Endothelial cell of umbilical vein (primary cell): ENCODE data around the gene NDUFS3. TPM values are rescaled to one million over a fixed set of nuclear protein-coding genes. Genes with fewer than 3 reads are reported as not detected.
"Not testable (repeated sequence)": the region's sequence is repeated elsewhere in the genome, so short reads cannot be mapped to it uniquely, and the experiment has no call there.

Experiments used
- BruUV-seq: library from RNA; stranded (reverse); fragments of 400-500 nt; replicated peaks from 2 replicates; lab custom pipeline; 2021; lab: Mats Ljungman, UMichigan
- CTCF ChIA-PET: fragments of 300-600, 350-600 bp; sonication (Branson Sonifier 250); formaldehyde crosslinking; loops from one replicate; lab custom pipeline; 2021; ENCODE audit warnings: antibody characterized with exemption, inconsistent platforms; lab: Charles Lee
- POLR2A ChIA-PET: fragments of 300-600, 350-600 bp; sonication (Branson Sonifier 250); formaldehyde crosslinking; loops from one replicate; lab custom pipeline; 2021; ENCODE audit warnings: antibody characterized with exemption, inconsistent platforms; lab: Charles Lee
- DNase-seq: peaks from one replicate; pipeline ENCODE4 v3.0.0-alpha.2; 2011; ENCODE audit warnings: low read depth, low spot score
- FAIRE-seq: peaks from 2 replicates; lab custom pipeline; 2011; peaks lifted over from hg19 to GRCh38; lab: Jason Lieb, UNC
- H2AFZ ChIP-seq: 2 replicates; pipeline ENCODE4 v1.6.0; 2012; ENCODE audit warnings: low read depth, low read length, control low read depth, inconsistent platforms
- H3K27ac ChIP-seq: 2 replicates; pipeline ENCODE4 v1.5.1; 2011; ENCODE audit warnings: low read depth, mild to moderate bottlenecking, control low read depth, low read length, moderate library complexity; ENCODE audit not compliant: insufficient read depth
- H3K27me3 ChIP-seq, 2 experiments: 2 replicates each; pipeline versions ENCODE4 v1.6.0 to v1.6.1; 2011; ENCODE audit warnings: low read length in 2 of 2, mixed read lengths in 1 of 2; ENCODE audit not compliant: control insufficient read depth in 2 of 2, insufficient read depth in 2 of 2
- H3K36me3 ChIP-seq, 2 experiments: 2 replicates in 1 of 2; 3 replicates in 1 of 2; pipeline ENCODE4 v1.5.1; 2011; ENCODE audit warnings: low read length in 2 of 2, mild to moderate bottlenecking in 1 of 2, moderate library complexity in 1 of 2; ENCODE audit not compliant: control insufficient read depth in 2 of 2, insufficient read depth in 2 of 2; ENCODE audit errors: extremely low read depth in 1 of 2
- H3K4me1 ChIP-seq: 3 replicates; pipeline ENCODE4 v1.5.1; 2011; ENCODE audit warnings: mild to moderate bottlenecking, low read length; ENCODE audit not compliant: control insufficient read depth, insufficient read depth; ENCODE audit errors: extremely low read depth
- H3K4me2 ChIP-seq: 2 replicates; pipeline ENCODE4 v1.6.1; 2011; ENCODE audit warnings: low read length, control low read depth, mixed read lengths; ENCODE audit not compliant: insufficient read depth
- H3K4me3 ChIP-seq, 3 experiments: fragments of 200-600 bp in 1 of 3; sonication (generic), shearing (Covaris generic) in 1 of 3; replicated peaks in 1 of 3; 2 replicates each; pipeline ENCODE4 v1.5.1; 2011 to 2016; ENCODE audit warnings: control low read depth in 3 of 3, low read length in 3 of 3, mild to moderate bottlenecking in 2 of 3, inconsistent platforms in 1 of 3, low read depth in 1 of 3, moderate library complexity in 1 of 3; ENCODE audit not compliant: insufficient read depth in 1 of 3
- H3K79me2 ChIP-seq: 2 replicates; pipeline ENCODE4 v1.6.0; 2012; ENCODE audit warnings: low read length, inconsistent platforms; ENCODE audit not compliant: control insufficient read depth, insufficient read depth
- H3K9ac ChIP-seq: replicated peaks from 2 replicates; pipeline ENCODE3; 2011; ENCODE audit warnings: low read length, control low read depth; ENCODE audit not compliant: insufficient read depth; ENCODE audit errors: extremely low read depth
- H3K9me1 ChIP-seq: replicated peaks from 3 replicates; pipeline ENCODE4 v1.6.0; 2011; ENCODE audit warnings: mild to moderate bottlenecking, low read length; ENCODE audit not compliant: control insufficient read depth, insufficient read depth; ENCODE audit errors: extremely low read depth
- H3K9me3 ChIP-seq: replicated peaks from 2 replicates; pipeline ENCODE4 v1.5.1; 2012; ENCODE audit warnings: low read length, inconsistent platforms; ENCODE audit not compliant: control insufficient read depth, insufficient read depth
- H4K20me1 ChIP-seq: replicated peaks from 2 replicates; pipeline ENCODE3; 2011; ENCODE audit warnings: mild to moderate bottlenecking, low read length; ENCODE audit not compliant: control insufficient read depth, insufficient read depth; ENCODE audit errors: extremely low read depth
- CTCF ChIP-seq, 2 donors: IDR thresholded peaks; 1 replicate in 1 of 2; 2 replicates in 1 of 2; pipeline ENCODE4 v1.5.1; 2011; ENCODE audit warnings: low read length in 2 of 2, mild to moderate bottlenecking in 2 of 2, moderate library complexity in 2 of 2, control low read depth in 1 of 2, inconsistent platforms in 1 of 2, low read depth in 1 of 2; ENCODE audit not compliant: insufficient read depth in 1 of 2; ENCODE audit errors: extremely low read depth in 1 of 2
- EZH2 ChIP-seq: IDR thresholded peaks from 2 replicates; pipeline ENCODE4 v1.6.1; 2012; ENCODE audit warnings: borderline replicate concordance, low read depth, mild to moderate bottlenecking, moderate library complexity, low read length, inconsistent platforms; ENCODE audit not compliant: severe bottlenecking
- FOS ChIP-seq: IDR thresholded peaks from 2 replicates; pipeline ENCODE4 v1.6.1; 2011; ENCODE audit warnings: mild to moderate bottlenecking, low read length, moderate library complexity, borderline replicate concordance; ENCODE audit not compliant: insufficient read depth
- GATA2 ChIP-seq: IDR thresholded peaks from 2 replicates; pipeline ENCODE4 v1.7.0; 2011; ENCODE audit warnings: low read depth, mild to moderate bottlenecking, moderate library complexity, mixed read lengths, low read length; ENCODE audit not compliant: insufficient read length, insufficient read depth
- JUN ChIP-seq: IDR thresholded peaks from 2 replicates; pipeline ENCODE4 v1.6.1; 2011; ENCODE audit warnings: borderline replicate concordance, low read depth; ENCODE audit not compliant: insufficient read length, insufficient read depth
- MYC ChIP-seq: IDR thresholded peaks from one replicate; pipeline ENCODE4 v1.6.1; 2011; ENCODE audit warnings: mild to moderate bottlenecking, low read depth, low read length
- POLR2A ChIP-seq: IDR thresholded peaks from 2 replicates; pipeline ENCODE4 v1.6.1; 2012; ENCODE audit warnings: low read depth, mild to moderate bottlenecking, control low read depth, low read length
- POLR2AphosphoS5 ChIP-seq: IDR thresholded peaks from 2 replicates; pipeline ENCODE4 v1.6.1; 2012; ENCODE audit warnings: low read depth, mild to moderate bottlenecking, control low read depth, low read length, moderate library complexity; ENCODE audit not compliant: insufficient read depth
- dilution Hi-C: fragments of 300-500 bp; cut with MboI; formaldehyde crosslinking; loops from one replicate; pipeline ENCODE4 v1.15.0; 2019; ENCODE audit warnings: low sequenced_read_pairs; ENCODE audit not compliant: extremely low pct_ligation_motif_present
- intact Hi-C: fragments of 100-400 bp; cut with micrococcal nuclease; formaldehyde crosslinking; loops from one replicate; pipeline ENCODE4 v1.10.0; 2022
- polyA plus RNA-seq, 4 experiments: library from polyadenylated mRNA; depleted of rRNA in 3 of 4; stranded (reverse) in 3 of 4; unstranded in 1 of 4; fragments of >200 nt; gene quantifications; 2 replicates each; pipeline versions ENCODE4 v1.2.1 to v1.2.3, GENCODE V29; 2011 to 2012; ENCODE audit warnings: missing spikeins in 1 of 4
- total RNA-seq: library from RNA; stranded (reverse); gene quantifications from 2 replicates; pipeline ENCODE4 v1.2.3, GENCODE V29; 2021
- TF ChIP-seq, protein P1 (sequence below): IDR thresholded peaks from 2 replicates; pipeline ENCODE4 v1.6.1; 2011; ENCODE audit not compliant: insufficient read depth, insufficient read length

The NDUFS3 gene
- total and polyA plus RNA-seq, 2 donors (not counting 3 experiments of a cell fraction or from before 2014, with no cell fraction given) = 99.7 to 169 TPM

DNA sequence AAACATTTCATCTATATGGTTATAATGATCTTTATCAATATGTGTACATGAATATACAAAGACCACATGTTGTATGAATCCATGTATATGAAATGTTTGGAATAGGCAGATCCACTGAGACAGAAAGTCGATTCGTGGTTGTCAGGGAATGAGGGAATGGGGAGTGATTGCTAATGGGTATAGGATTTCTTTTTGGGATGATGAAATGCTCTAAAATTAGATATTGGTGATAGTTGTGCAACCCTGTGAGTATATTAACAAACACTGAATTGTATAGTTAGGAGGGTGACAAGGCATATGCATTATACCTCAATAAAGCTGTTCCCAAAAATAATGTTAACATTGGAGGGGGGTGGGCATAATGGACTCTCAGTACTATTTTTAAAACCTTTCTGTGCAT lies 18.4 kb upstream of the NDUFS3 start:
- DNase-seq = no peak
- Histone ChIP-seq H3K4me1 (peaks cover 5% of the 10 kb centered on the region), H3K36me3 (no peaks in the 10 kb centered on the region), H3K27ac (no peak overlapping the region), H3K9ac (no peak overlapping the region), H3K9me3 (no peaks in the 10 kb centered on the region), H3K4me3 (no peak overlapping the region), H3K27me3 (no peaks in the 10 kb centered on the region), H3K4me2 (no peak overlapping the region), H3K79me2 (peaks cover 4% of the 10 kb centered on the region), H4K20me1 (no peaks in the 10 kb centered on the region), H2AFZ (no peak overlapping the region), H3K9me1 (no peaks in the 10 kb centered on the region)
- dilution Hi-C loops (no loop called here), intact Hi-C loops (no loop called here)
- no TSS peak for BruUV-seq
- TF ChIP-seq FOS (no peak), POLR2AphosphoS5 (no peak), EZH2 (no peak), POLR2A (no peak), GATA2 (no peak), MYC (no peak), CTCF (IDR thresholded peaks at IDR 0.05; ENCODE audit: extremely low read depth in 1 of 2, insufficient read depth in 1 of 2, low read depth in 1 of 2, low read length in 2 of 2) (no peak), JUN (no peak)
- TF ChIP-seq, protein P1, sequence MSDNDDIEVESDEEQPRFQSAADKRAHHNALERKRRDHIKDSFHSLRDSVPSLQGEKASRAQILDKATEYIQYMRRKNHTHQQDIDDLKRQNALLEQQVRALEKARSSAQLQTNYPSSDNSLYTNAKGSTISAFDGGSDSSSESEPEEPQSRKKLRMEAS = no peak
- no peak for FAIRE-seq
- ChIA-PET CTCF (no interaction called here), POLR2A (no interaction called here)

- H4K20me1 ChIP-seq, H3K4me2 ChIP-seq, FAIRE-seq, DNase-seq, H3K36me3 ChIP-seq, H3K9me3 ChIP-seq, H2AFZ ChIP-seq, CTCF ChIA-PET, dilution Hi-C loops, H3K9ac ChIP-seq, BruUV-seq, H3K9me1 ChIP-seq, H3K4me1 ChIP-seq, H3K4me3 ChIP-seq, intact Hi-C loops, H3K27me3 ChIP-seq, H3K27ac ChIP-seq: not testable (repeated sequence)
- peaks cover 19% of the 10 kb centered on the region for H3K79me2 ChIP-seq
- POLR2A ChIA-PET = interaction anchor here (0.7 kb wide), 2 partner anchors 31 to 96 kb away, joined by 8 to 10 read pairs; no protein-coding TSS in a partner anchor
Observed at GRCh38 chr11:47562393-47562792, 16.5 kb upstream of the NDUFS3 start.

DNA sequence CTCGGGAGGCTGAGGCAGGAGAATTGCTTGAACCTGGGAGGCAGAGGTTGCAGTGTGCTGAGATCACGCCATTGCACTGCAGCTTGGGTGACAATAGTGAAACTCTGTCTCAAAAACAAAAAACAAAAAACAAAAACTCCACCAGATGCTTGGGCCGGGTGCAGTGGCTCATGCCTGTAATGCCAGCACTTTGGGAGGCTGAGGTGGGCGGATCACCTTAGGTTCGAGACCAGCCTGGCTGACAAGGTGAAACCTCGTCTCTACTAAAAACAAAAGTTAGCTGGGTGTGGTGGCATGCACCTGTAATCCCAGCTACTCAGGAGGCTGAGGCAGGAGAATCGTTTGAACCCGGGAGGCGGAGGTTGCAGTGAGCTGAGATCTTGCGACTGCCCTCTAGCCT lies 14.5 kb upstream of the NDUFS3 start:
- TSS peak; percentile 22 for BruUV-seq
- H4K20me1 ChIP-seq, H3K36me3 ChIP-seq, FAIRE-seq, intact Hi-C loops, DNase-seq, POLR2A ChIA-PET, H3K9me3 ChIP-seq, H3K4me3 ChIP-seq, dilution Hi-C loops, H3K4me1 ChIP-seq, H3K9ac ChIP-seq, H3K9me1 ChIP-seq, H3K27me3 ChIP-seq, H3K27ac ChIP-seq, H2AFZ ChIP-seq: not testable (repeated sequence)
- Histone ChIP-seq H3K79me2 (peaks cover 23% of the 10 kb centered on the region), H3K4me2 (peak overlapping the region; percentile 26)
- CTCF ChIA-PET = interaction anchor here (0.6 to 1.8 kb wide), 6 partner anchors 8 to 110 kb away, joined by 3 to 7 read pairs (median 4); partner anchors contain the start of genes CELF1 and KBTBD4
